Right cardiac atrium (tissue), 5 donors: ENCODE results near the gene BAG1. TPM values are rescaled to one million over a fixed set of nuclear protein-coding genes. Genes with fewer than 3 reads are reported as not detected.

Source experiments
- ATAC-seq, 2 donors: fragments of 200-7000 bp; cut with Tn5 transposase; one replicate each; pipeline versions ENCODE4 v1.8.0 to v1.9.1; 2020; ENCODE audit warnings: moderate library complexity in 2 of 2, mild to moderate bottlenecking in 1 of 2
- DNase-seq, 3 donors: peaks; one replicate each; pipeline ENCODE4 v3.0.0-alpha.2; 2020
- H3K27ac ChIP-seq: one replicate; pipeline ENCODE4 v1.5.1; 2013; ENCODE audit warnings: mild to moderate bottlenecking, low read length, control low read depth, moderate library complexity
- H3K27me3 ChIP-seq: one replicate; pipeline ENCODE4 v1.6.1; 2013; ENCODE audit not compliant: control insufficient read depth, insufficient read depth
- H3K4me1 ChIP-seq: one replicate; pipeline ENCODE4 v1.6.1; 2013; ENCODE audit warnings: low read length; ENCODE audit not compliant: control insufficient read depth, insufficient read depth
- H3K4me3 ChIP-seq: one replicate; pipeline ENCODE4 v1.5.1; 2013; ENCODE audit warnings: low read length, control low read depth
- H3K9me3 ChIP-seq: one replicate; pipeline ENCODE4 v1.6.1; 2013; ENCODE audit warnings: low read length; ENCODE audit not compliant: control insufficient read depth
- WGBS: extraction: QIAGEN DNeasy Blood & Tissue Kit; methylation state at CpG from one replicate; pipeline ENCODE4 v1.1.7; 2013; 5-methylcytosine and 5-hydroxymethylcytosine counted together
- intact Hi-C, 4 donors: fragments of 100-400 bp; cut with DNase I; formaldehyde crosslinking; loops; one replicate each; pipeline versions ENCODE4 v1.11.0 to v1.14.0; 2022 to 2023
- polyA plus RNA-seq: library from polyadenylated mRNA; stranded (reverse); fragments of 200-250 nt; gene quantifications from one replicate; pipeline ENCODE4 v1.2.3, GENCODE V29; 2013
- total RNA-seq, 4 donors: library from RNA; stranded (reverse); fragmentation: NEBNext Ultra II Directional; extraction: Animal tissue kit (Norgen Biotek cat#: 25700); gene quantifications; one replicate each; pipeline ENCODE4 v1.2.1, GENCODE V29; 2021
- donor health status: healthy with polysubstance abuse.
- donor health status: DM: no; HTN: yes; CAD: no.
- donor health status: DM: no; HTN: no; CAD: no.
- donor health status: DM: no; HTN: yes; CAD: no; lungs with severe emphysema.
- donor health status: DM: yes; HTN: yes; CAD: no.

Gene BAG1
- total and polyA plus RNA-seq, 5 donors = 199 to 229 (median 212) TPM

GRCh38 chr9:33230756-33231622 is 33.5 kb downstream of the BAG1 start:
- DNase-seq = no peak
- WGBS = 88% methylated on average over 13 of the region's 13 CpGs

DNA sequence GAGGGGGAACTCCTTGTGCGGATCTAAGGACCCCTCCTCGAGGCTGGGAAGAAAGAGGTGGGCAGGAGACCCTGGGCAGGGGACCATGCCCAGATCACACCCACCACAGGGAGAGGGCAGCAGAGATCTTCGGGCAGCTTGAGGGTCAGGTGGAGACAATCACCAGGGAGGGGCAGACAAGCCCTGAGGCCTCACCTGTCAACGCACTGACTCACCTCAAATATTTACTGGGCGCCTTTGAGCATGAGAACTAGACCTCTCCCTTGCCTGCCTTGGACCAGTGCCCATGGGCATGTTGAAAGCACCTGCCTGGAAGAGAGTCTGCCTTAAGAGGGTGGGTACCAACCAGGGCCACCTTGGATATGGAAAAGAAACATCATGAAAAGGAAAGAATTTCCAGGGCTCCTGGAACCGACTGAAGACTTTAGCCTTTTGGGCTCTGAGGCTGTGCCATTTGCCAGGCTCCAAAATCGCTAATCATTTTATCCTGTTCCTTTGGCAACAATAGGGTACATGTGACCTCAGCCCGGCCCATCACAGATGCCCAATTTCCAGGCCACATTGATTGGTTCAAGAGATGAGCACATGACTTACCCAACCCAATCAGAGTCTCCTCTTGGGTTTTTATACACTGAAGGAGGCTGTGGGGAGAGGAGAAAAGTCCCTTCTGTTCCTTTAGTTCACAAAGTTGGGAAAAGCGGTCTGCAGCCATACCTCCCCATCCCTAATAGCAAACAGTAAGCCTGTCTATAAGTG is 35.0 kb downstream of the BAG1 start:
- no peaks in the 10 kb centered on the region for H3K27me3 ChIP-seq
- H3K27ac ChIP-seq = no peak overlapping the region
- 80% methylated on average over 9 of the region's 9 CpGs for WGBS
- H3K9me3 ChIP-seq = no peaks in the 10 kb centered on the region
- DNase-seq (no peak), ATAC-seq (no peak)
- H3K4me1 ChIP-seq = no peaks in the 10 kb centered on the region
- no peak overlapping the region for H3K4me3 ChIP-seq
- intact Hi-C loops = loop anchor here in 2 of 4 donors (5.0 kb wide), 2 partner anchors 57 to 147 kb away; no protein-coding TSS in a partner anchor

More at GRCh38 chr9:33230756-33231622, 33.5 kb downstream of the BAG1 start:
- intact Hi-C loops = no loop called here
- no peak overlapping the region for H3K4me3 ChIP-seq
- H3K27ac ChIP-seq = no peak overlapping the region
- no peaks in the 10 kb centered on the region for H3K9me3 ChIP-seq
- no peaks in the 10 kb centered on the region for H3K4me1 ChIP-seq
- no peak for ATAC-seq
- no peaks in the 10 kb centered on the region for H3K27me3 ChIP-seq

DNA sequence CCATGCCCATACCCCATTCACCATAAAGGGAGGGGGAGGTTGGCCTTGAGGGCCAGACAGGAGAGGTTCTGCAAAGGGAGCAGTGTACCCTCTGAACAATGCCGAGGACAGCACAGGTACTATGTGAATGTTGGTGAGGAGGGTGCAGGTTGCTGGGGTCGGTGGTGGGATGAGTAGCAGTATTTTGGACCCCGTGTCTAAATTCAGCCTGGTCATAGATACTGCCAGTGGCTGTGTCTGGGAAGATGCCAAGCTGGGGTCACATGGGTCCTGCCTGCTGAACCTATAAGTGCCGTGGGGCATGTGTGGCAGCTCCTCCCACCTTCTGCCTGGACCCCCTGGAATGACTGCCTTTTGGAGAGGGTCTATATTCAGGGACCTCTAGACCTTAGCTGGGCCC is 35.9 kb downstream of the BAG1 start:
- WGBS = 71% methylated on average over 4 of the region's 4 CpGs
- no peaks in the 10 kb centered on the region for H3K27me3 ChIP-seq
- no peaks in the 10 kb centered on the region for H3K9me3 ChIP-seq
- ATAC-seq (no peak), DNase-seq (no peak)
- H3K27ac ChIP-seq = no peak overlapping the region
- H3K4me3 ChIP-seq = no peak overlapping the region
- intact Hi-C loops = loop anchor here in 2 of 4 donors (5.0 kb wide), 2 partner anchors 56 to 146 kb away; no protein-coding TSS in a partner anchor
- H3K4me1 ChIP-seq = no peaks in the 10 kb centered on the region

DNA sequence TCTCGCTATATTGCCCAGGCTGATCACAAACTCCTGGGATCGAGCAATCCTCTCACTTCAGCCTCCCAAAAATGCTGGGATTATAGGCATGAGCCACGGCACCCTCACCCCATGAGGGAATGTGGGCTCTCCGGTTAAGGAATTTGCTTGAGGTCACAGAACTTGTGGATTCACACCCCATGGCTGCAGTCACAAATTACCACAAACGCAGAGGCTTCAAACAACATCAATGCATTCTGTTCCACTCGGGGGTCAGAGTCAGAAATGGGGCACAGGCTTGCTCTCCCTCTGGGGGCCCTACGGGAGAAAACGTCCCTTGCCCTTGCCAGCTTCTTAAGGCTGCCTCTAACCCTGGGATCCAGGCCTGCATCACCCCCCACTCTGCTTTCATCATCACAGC is 36.8 kb downstream of the BAG1 start:
- Histone ChIP-seq H3K27ac (no peak overlapping the region), H3K4me3 (no peak overlapping the region), H3K4me1 (no peaks in the 10 kb centered on the region), H3K9me3 (no peaks in the 10 kb centered on the region), H3K27me3 (no peaks in the 10 kb centered on the region)
- intact Hi-C loops = loop anchor here in 3 of 4 donors (2.0 to 5.0 kb wide), 3 partner anchors 55 to 147 kb away; no protein-coding TSS in a partner anchor
- DNase-seq (no peak), ATAC-seq (no peak)
- WGBS = 73% methylated on average over 8 of the region's 8 CpGs

DNA sequence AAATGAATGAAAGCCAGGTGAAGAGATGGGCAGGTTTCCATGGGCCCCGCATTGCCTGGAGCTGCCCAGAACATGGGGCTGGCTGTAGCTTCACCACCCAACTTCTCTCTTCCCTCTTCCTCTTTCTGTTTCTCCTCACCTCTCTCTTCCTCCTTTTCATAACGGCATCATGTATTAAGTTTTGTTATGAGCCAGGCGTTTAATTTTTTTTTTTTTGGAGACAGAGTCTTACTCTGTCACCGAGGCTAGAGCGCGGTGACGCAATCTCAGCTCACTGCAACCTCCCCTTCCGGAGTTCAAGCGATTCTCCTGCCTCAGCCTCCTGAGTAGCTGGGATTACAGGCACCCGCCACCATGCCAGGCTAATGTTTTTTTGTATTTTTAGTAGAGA is 37.5 kb downstream of the BAG1 start:
- WGBS = 79% methylated on average over 10 of the region's 10 CpGs
- no peaks in the 10 kb centered on the region for H3K4me1 ChIP-seq
- intact Hi-C loops = loop anchor here in 3 of 4 donors (2.0 to 5.0 kb wide), 3 partner anchors 55 to 146 kb away; no protein-coding TSS in a partner anchor
- ATAC-seq = peak; percentile 15 to 61
- H3K27me3 ChIP-seq = no peaks in the 10 kb centered on the region
- peak; percentile 57 to 86 (median 83) for DNase-seq
- H3K4me3 ChIP-seq = no peak overlapping the region
- no peaks in the 10 kb centered on the region for H3K9me3 ChIP-seq
- H3K27ac ChIP-seq = no peak overlapping the region

DNA sequence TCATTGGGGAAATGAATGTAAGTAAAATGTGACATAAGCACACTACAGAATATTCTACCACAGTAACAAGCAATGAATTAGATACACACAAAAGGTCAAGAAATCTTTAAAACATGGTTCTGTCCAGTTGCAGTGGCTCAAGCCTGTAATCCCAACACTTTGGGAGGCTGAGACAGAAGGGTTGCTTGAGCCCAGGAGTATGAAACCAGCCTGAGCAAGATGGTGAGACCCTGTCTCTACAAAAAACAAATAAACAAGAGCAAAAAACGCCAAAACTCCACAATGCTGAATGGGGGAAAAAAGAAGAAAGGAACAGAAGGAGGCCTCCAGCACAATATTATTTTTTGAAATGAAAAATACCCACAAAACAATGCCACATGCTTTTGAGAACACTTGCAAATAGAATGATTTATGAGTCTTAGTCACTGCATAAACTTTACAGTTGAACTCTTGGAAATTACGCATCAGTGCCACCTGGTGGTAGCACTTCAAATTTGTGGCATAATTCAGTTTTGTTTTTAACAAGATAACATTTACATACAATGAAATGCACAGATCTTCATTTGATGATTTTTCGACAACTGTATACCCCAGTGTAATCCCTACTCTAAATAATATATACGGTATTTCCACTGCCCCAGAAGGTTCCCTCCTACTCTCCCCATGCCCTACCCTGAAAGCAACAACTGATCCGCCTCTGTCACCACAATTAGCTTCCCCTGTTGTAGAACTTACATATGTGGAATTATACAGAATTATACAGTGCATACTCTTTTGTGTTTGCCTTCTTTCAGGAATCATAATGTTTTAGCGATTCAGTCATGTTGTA is 39.0 kb downstream of the BAG1 start:
- no peaks in the 10 kb centered on the region for H3K9me3 ChIP-seq
- H3K4me3 ChIP-seq = no peak overlapping the region
- no peaks in the 10 kb centered on the region for H3K4me1 ChIP-seq
- DNase-seq (peak in 1 of 3 donors; percentile 67), ATAC-seq (peak; percentile 25 to 36)
- WGBS = 25% methylated on average over 6 of the region's 6 CpGs
- H3K27me3 ChIP-seq = no peaks in the 10 kb centered on the region
- H3K27ac ChIP-seq = no peak overlapping the region
- intact Hi-C loops = loop anchor here (1.0 to 5.0 kb wide), 4 partner anchors 53 to 145 kb away; no protein-coding TSS in a partner anchor

DNA sequence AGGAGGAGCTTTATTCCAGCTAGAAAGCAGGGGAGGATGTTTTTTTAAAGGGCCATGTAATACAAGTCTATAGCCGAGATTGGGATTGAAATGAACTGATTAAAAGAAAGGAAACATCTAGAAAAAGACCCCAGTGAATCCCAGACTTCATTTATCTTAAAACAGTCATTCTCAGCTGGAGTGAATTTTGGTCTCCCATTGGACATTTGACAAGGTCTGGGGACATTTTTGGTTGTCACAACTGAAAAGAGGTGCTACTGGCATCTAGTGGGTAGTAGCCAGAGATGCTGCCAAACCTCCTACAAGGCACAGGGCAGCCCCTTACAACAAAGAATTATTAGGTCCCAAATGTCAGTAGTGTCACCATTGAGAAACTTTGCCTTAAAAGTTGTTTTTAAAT is 40.8 kb downstream of the BAG1 start:
- DNase-seq (no peak), ATAC-seq (no peak)
- Histone ChIP-seq H3K27me3 (no peaks in the 10 kb centered on the region), H3K9me3 (no peaks in the 10 kb centered on the region), H3K4me3 (no peak overlapping the region), H3K27ac (no peak overlapping the region), H3K4me1 (no peaks in the 10 kb centered on the region)
- intact Hi-C loops = loop anchor here in 1 of 4 donors (5.0 kb wide), 1 partner anchor 46 kb away; no protein-coding TSS in a partner anchor
- WGBS = 80% methylated on average over 1 of the region's 1 CpG

DNA sequence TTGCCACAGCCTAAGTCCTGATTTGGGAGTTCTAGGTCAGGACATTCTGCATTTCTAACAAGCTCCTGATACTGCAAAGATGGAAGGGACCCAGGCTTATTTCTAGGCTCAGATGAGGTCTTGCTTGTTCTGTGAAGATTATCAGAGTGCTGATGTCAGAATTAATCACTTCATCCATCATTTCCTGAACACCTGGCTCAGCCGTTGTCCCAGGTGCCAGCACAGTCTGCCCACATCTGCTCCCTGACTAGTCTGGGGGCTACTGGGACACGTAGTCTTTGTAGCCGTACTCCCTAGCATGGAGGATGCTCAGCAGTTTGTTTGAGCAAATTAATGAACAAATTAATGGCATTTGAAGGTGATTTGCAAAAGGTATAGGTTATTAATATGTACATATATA is 42.5 kb downstream of the BAG1 start:
- H3K4me1 ChIP-seq = no peaks in the 10 kb centered on the region
- no peaks in the 10 kb centered on the region for H3K27me3 ChIP-seq
- H3K9me3 ChIP-seq = no peaks in the 10 kb centered on the region
- no peak overlapping the region for H3K4me3 ChIP-seq
- no peak for ATAC-seq
- DNase-seq = no peak
- intact Hi-C loops = loop anchor here in 1 of 4 donors (5.0 kb wide), 1 partner anchor 45 kb away; no protein-coding TSS in a partner anchor
- H3K27ac ChIP-seq = no peak overlapping the region
- WGBS = 78% methylated on average over 3 of the region's 3 CpGs

- no peaks in the 10 kb centered on the region for H3K27me3 ChIP-seq
- no peak overlapping the region for H3K4me3 ChIP-seq
- no peaks in the 10 kb centered on the region for H3K9me3 ChIP-seq
- no peak for DNase-seq
- WGBS = 95% methylated on average over 3 of the region's 3 CpGs
- H3K27ac ChIP-seq = no peak overlapping the region
- no peaks in the 10 kb centered on the region for H3K4me1 ChIP-seq
- no peak for ATAC-seq
- intact Hi-C loops = loop anchor here in 1 of 4 donors (5.0 kb wide), 1 partner anchor 44 kb away; no protein-coding TSS in a partner anchor
Observed at GRCh38 chr9:33221568-33221884, 43.0 kb downstream of the BAG1 start.
